DMS 273 (cell line): ENCODE results near the gene SDS.
A peak's percentile ranks its signal among the peaks of the same experiment; 100 is the strongest.

Experiments used
- DNase-seq: peaks from one replicate; lab custom pipeline; 2025; ENCODE audit not compliant: unreplicated experiment; lab: John Stamatoyannopoulos, UW

Gene SDS

GRCh38 chr12:113403435-113404415 lies at the start of gene SDS:
Gene SDS (minus strand): TSS chr12:113403887. CDS start chr12:113399708, 4,179 bp downstream.
- DNase-seq, result peak; percentile 67

GRCh38 chr12:113453330-113453729 lies 49.6 kb upstream of the SDS start:
- no peak for DNase-seq

- no peak for DNase-seq
Measured at GRCh38 chr12:113452458-113452857, 48.8 kb upstream of the SDS start.

- DNase-seq, result no peak
Measured at GRCh38 chr12:113449839-113450238, 46.2 kb upstream of the SDS start.

GRCh38 chr12:113449299-113449698 lies 45.6 kb upstream of the SDS start:
- DNase-seq, result no peak

GRCh38 chr12:113448873-113449272 lies 45.2 kb upstream of the SDS start:
- DNase-seq, result no peak

GRCh38 chr12:113445544-113446171 lies 42.0 kb upstream of the SDS start:
- DNase-seq, result no peak

- DNase-seq, result no peak
Measured at GRCh38 chr12:113443030-113443539, 39.4 kb upstream of the SDS start.

GRCh38 chr12:113440947-113441782 lies 37.5 kb upstream of the SDS start:
- DNase-seq, result no peak

GRCh38 chr12:113440336-113440735 lies 36.6 kb upstream of the SDS start:
- no peak for DNase-seq

- DNase-seq, result peak; percentile 72
Measured at GRCh38 chr12:113439606-113440030, 35.9 kb upstream of the SDS start.

- no peak for DNase-seq
Measured at GRCh38 chr12:113439301-113439597, 35.6 kb upstream of the SDS start.

- DNase-seq, result no peak
Measured at GRCh38 chr12:113438523-113439300, 35.0 kb upstream of the SDS start.

- DNase-seq, result no peak
Measured at GRCh38 chr12:113437729-113438100, 34.0 kb upstream of the SDS start.

GRCh38 chr12:113436993-113437728 lies 33.5 kb upstream of the SDS start:
- DNase-seq, result no peak

GRCh38 chr12:113436586-113436985 lies 32.9 kb upstream of the SDS start:
- no peak for DNase-seq

- no peak for DNase-seq
Measured at GRCh38 chr12:113435367-113435766, 31.7 kb upstream of the SDS start.

- no peak for DNase-seq
Measured at GRCh38 chr12:113432986-113433385, 29.3 kb upstream of the SDS start.

GRCh38 chr12:113428482-113428881 lies 24.8 kb upstream of the SDS start:
- no peak for DNase-seq

GRCh38 chr12:113427882-113428281 lies 24.2 kb upstream of the SDS start:
- DNase-seq, result no peak
